ENCODE results near the gene CRYBB3.

The CRYBB3 gene

GRCh38 chr22:25186140-25186539 lies 13.5 kb upstream of the CRYBB3 start:
- H3K4me3 ChIP-seq (ENCODE audit: low read depth, low read length) = no peak overlapping the region
- no peak for TF ChIP-seq CTCF (IDR thresholded peaks at IDR 0.05; ENCODE audit: low read depth, low read length)

GRCh38 chr22:25187469-25187868 lies 12.2 kb upstream of the CRYBB3 start:
- no peak for TF ChIP-seq CTCF (IDR thresholded peaks at IDR 0.05; ENCODE audit: low read depth, low read length)
- no peak overlapping the region for H3K4me3 ChIP-seq (ENCODE audit: low read depth, low read length)

- H3K4me3 ChIP-seq (ENCODE audit: low read depth, low read length) = no peak overlapping the region
- TF ChIP-seq CTCF (IDR thresholded peaks at IDR 0.05; ENCODE audit: low read depth, low read length) = no peak
Observed at GRCh38 chr22:25192406-25192805, 7.3 kb upstream of the CRYBB3 start.

- no peak for TF ChIP-seq CTCF (IDR thresholded peaks at IDR 0.05; ENCODE audit: low read depth, low read length)
Observed at GRCh38 chr22:25193130-25193529, 6.5 kb upstream of the CRYBB3 start.

GRCh38 chr22:25193548-25193947 lies 6.1 kb upstream of the CRYBB3 start:
- H3K4me3 ChIP-seq (ENCODE audit: low read depth, low read length) = no peak overlapping the region
- TF ChIP-seq CTCF (IDR thresholded peaks at IDR 0.05; ENCODE audit: low read depth, low read length) = no peak

More at GRCh38 chr22:25193130-25193529, 6.5 kb upstream of the CRYBB3 start:
- no peak overlapping the region for H3K4me3 ChIP-seq (ENCODE audit: low read depth, low read length)

GRCh38 chr22:25196326-25196725 lies 3.3 kb upstream of the CRYBB3 start:
- no peak overlapping the region for H3K4me3 ChIP-seq (ENCODE audit: low read depth, low read length)
- no peak for TF ChIP-seq CTCF (IDR thresholded peaks at IDR 0.05; ENCODE audit: low read depth, low read length)

- no peak for TF ChIP-seq CTCF (IDR thresholded peaks at IDR 0.05; ENCODE audit: low read depth, low read length)
- no peak overlapping the region for H3K4me3 ChIP-seq (ENCODE audit: low read depth, low read length)
Observed at GRCh38 chr22:25197340-25197739, 2.3 kb upstream of the CRYBB3 start.
